Measurements from ENCODE around the gene KIAA1328.

Gene KIAA1328

DNA sequence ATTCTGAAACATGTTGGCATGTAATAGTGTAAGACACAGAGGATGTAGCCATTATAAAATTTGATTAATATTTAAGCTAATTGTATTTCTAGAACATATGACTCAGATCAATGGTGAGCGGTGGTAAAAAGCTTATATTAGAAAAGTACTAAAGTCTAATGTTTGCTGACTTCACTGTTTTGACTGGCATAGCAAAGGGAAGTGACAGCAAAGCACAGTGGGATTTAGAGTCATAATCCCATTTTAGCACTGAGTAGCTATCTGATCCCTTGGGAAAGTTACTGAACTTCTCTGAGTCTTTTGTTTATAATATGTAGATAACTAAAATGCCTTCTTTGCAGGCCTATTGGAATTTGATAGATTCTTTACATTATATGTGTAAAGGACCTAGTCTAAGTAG lies 60.4 kb downstream of the KIAA1328 start:
- TF ChIP-seq, protein P1, sequence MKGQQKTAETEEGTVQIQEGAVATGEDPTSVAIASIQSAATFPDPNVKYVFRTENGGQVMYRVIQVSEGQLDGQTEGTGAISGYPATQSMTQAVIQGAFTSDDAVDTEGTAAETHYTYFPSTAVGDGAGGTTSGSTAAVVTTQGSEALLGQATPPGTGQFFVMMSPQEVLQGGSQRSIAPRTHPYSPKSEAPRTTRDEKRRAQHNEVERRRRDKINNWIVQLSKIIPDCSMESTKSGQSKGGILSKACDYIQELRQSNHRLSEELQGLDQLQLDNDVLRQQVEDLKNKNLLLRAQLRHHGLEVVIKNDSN (IDR thresholded peaks at IDR 0.05): no peak
- TF ChIP-seq EP300 (IDR thresholded peaks at IDR 0.05; ENCODE audit: borderline replicate concordance): no peak
- TF ChIP-seq, protein P2, sequence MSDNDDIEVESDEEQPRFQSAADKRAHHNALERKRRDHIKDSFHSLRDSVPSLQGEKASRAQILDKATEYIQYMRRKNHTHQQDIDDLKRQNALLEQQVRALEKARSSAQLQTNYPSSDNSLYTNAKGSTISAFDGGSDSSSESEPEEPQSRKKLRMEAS (IDR thresholded peaks at IDR 0.05): no peak
- no peak for TF ChIP-seq YY1 (IDR thresholded peaks at IDR 0.05; ENCODE audit: low read depth)
- no peak for TF ChIP-seq CREB1 (IDR thresholded peaks at IDR 0.05; ENCODE audit: low read depth)
- no peak for TF ChIP-seq EGR1 (IDR thresholded peaks at IDR 0.05)
- TF ChIP-seq CEBPB (IDR thresholded peaks at IDR 0.05): no peak
- no peak for TF ChIP-seq TCF12 (IDR thresholded peaks at IDR 0.05; ENCODE audit: low read depth)
- no peak for TF ChIP-seq FOXM1 (IDR thresholded peaks at IDR 0.05; ENCODE audit: borderline replicate concordance, low read depth)
- no peak for TF ChIP-seq TAF1 (IDR thresholded peaks at IDR 0.05; ENCODE audit: low read depth)
- TF ChIP-seq TEAD4 (IDR thresholded peaks at IDR 0.05): no peak
- no peak for TF ChIP-seq NFIC (IDR thresholded peaks at IDR 0.05)
- TF ChIP-seq, protein P3, sequence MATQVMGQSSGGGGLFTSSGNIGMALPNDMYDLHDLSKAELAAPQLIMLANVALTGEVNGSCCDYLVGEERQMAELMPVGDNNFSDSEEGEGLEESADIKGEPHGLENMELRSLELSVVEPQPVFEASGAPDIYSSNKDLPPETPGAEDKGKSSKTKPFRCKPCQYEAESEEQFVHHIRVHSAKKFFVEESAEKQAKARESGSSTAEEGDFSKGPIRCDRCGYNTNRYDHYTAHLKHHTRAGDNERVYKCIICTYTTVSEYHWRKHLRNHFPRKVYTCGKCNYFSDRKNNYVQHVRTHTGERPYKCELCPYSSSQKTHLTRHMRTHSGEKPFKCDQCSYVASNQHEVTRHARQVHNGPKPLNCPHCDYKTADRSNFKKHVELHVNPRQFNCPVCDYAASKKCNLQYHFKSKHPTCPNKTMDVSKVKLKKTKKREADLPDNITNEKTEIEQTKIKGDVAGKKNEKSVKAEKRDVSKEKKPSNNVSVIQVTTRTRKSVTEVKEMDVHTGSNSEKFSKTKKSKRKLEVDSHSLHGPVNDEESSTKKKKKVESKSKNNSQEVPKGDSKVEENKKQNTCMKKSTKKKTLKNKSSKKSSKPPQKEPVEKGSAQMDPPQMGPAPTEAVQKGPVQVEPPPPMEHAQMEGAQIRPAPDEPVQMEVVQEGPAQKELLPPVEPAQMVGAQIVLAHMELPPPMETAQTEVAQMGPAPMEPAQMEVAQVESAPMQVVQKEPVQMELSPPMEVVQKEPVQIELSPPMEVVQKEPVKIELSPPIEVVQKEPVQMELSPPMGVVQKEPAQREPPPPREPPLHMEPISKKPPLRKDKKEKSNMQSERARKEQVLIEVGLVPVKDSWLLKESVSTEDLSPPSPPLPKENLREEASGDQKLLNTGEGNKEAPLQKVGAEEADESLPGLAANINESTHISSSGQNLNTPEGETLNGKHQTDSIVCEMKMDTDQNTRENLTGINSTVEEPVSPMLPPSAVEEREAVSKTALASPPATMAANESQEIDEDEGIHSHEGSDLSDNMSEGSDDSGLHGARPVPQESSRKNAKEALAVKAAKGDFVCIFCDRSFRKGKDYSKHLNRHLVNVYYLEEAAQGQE (IDR thresholded peaks at IDR 0.05; ENCODE audit: low read depth): no peak
- no peak for TF ChIP-seq RAD21 (IDR thresholded peaks at IDR 0.05; ENCODE audit: low read depth)
- TF ChIP-seq ZBTB7A (IDR thresholded peaks at IDR 0.05; ENCODE audit: low read depth): no peak

DNA sequence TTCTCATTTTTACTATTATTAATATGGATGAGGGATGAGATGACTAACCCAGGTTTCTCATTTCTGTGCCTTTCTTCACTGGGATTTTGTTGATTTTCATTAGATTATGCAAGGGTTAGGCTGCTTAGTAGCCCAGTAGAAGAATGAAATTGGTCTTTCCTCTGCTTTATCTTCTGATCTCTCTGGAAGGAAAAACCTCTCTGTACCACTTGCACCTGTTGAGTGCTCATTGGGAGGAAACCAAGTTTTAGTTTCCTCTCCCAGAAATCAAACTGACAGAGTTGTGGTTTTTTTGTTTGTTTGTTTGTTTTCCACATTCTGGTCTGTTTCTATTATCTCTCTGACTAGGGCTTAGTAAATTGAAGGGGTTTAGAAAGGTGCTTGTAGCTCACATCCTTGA lies 60.8 kb downstream of the KIAA1328 start:
- TF ChIP-seq ZBTB7A (IDR thresholded peaks at IDR 0.05; ENCODE audit: low read depth) (no peak), EP300 (IDR thresholded peaks at IDR 0.05; ENCODE audit: borderline replicate concordance) (no peak), EGR1 (IDR thresholded peaks at IDR 0.05) (no peak), NFIC (IDR thresholded peaks at IDR 0.05) (no peak)
- TF ChIP-seq, protein P3 (IDR thresholded peaks at IDR 0.05; ENCODE audit: low read depth): no peak

DNA sequence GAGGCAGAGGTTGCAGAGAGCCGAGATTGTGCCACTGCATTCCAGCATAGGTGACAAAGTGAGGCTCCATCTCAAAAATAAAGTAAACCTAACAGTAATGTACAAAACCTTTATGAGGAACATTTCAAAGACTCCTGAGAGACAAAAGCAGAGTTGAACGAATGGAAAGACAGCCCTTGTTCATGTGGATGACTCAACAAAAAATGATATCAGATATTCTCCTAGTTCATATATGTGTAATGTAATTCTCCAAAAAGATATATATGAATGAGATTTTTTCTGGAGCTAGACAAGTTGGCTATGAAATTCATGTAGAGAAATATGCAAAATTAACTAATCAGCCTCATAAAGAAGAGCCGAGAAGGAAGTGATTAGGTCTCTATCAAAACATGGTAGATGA lies 61.7 kb downstream of the KIAA1328 start:
- TF ChIP-seq TAF1 (IDR thresholded peaks at IDR 0.05; ENCODE audit: low read depth): no peak

DNA sequence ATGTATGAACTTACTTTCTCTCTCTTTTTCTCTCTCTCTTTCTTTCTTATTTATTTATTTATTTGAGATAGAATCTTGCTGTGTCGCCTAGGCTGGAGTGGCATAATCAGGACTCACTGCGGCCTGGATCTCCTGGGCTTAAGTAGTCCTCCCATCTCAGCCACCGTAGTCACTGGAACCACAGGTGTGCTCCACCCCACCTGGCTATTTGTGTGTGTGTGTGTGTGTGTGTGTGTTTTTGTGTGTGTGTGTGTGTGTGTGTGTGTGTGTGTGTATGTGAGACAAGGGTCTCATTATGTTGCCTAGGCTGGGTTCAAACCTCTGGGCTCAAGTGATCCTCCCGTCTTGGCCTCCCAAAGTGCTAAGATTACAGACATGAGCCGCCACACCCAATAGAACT lies 64.3 kb downstream of the KIAA1328 start:
- no peak for TF ChIP-seq CEBPB (IDR thresholded peaks at IDR 0.05)
- TF ChIP-seq, protein P3 (IDR thresholded peaks at IDR 0.05; ENCODE audit: low read depth): no peak
- no peak for TF ChIP-seq FOXM1 (IDR thresholded peaks at IDR 0.05; ENCODE audit: borderline replicate concordance, low read depth)
- TF ChIP-seq, protein P1 (IDR thresholded peaks at IDR 0.05): no peak
- TF ChIP-seq NFIC (IDR thresholded peaks at IDR 0.05): no peak
- TF ChIP-seq, protein P2 (IDR thresholded peaks at IDR 0.05): no peak
- no peak for TF ChIP-seq CREB1 (IDR thresholded peaks at IDR 0.05; ENCODE audit: low read depth)

DNA sequence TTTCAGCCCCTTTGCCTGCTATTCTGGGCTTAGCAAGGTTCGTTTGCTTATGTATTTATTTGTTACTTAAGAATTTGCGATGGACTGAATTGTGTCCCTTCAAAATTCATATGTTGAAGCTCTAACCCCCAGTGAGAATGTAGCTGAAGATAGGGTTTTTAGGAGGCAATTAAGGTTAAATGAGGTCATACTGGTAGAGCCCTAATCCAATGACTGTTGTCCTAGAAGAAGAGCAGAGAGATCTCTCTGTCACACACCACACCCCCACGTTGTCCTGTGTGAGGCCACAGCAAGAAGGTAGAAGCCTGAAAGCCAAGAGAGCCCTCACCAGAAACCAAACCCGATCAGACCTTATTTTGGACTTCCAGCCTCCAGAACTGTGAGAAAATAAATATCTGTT lies 66.7 kb downstream of the KIAA1328 start:
- TF ChIP-seq EGR1 (IDR thresholded peaks at IDR 0.05): no peak
- TF ChIP-seq TAF1 (IDR thresholded peaks at IDR 0.05; ENCODE audit: low read depth): no peak
- TF ChIP-seq NFIC (IDR thresholded peaks at IDR 0.05): no peak
- no peak for TF ChIP-seq TEAD4 (IDR thresholded peaks at IDR 0.05)

DNA sequence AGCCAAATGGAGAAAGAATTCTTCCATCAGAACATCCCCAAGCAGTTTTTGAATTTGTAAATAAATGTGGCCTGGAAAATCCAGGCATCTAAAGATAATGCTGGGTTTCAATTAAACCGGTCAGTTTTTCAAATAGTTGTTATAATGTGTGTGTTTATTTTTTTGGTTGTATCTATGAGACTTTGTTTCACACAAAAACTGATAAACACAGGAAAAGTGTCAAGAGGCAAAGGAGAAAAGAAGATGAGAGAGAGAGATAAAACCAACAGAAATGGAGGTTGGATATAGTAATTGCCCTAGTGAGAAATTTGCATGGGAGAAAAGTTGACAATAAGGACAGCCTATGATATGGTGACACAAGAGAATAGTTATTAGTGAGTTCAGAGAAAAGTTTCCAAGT lies 68.3 kb downstream of the KIAA1328 start:
- TF ChIP-seq NFIC (IDR thresholded peaks at IDR 0.05) (no peak), EGR1 (IDR thresholded peaks at IDR 0.05) (no peak)
